Fibroblast of peridontal ligament (primary cell): ENCODE results near the gene INTS11.
A peak's percentile ranks its signal among the peaks of the same experiment; 100 is the strongest.
"Not testable (repeated sequence)": the region's sequence is repeated elsewhere in the genome, so short reads cannot be mapped to it uniquely, and the experiment has no call there.

ENCODE experiments used
- DNase-seq: peaks from one replicate; pipeline ENCODE4 v3.0.0-alpha.2; 2010; ENCODE audit errors: extremely low read depth

Gene INTS11

DNA sequence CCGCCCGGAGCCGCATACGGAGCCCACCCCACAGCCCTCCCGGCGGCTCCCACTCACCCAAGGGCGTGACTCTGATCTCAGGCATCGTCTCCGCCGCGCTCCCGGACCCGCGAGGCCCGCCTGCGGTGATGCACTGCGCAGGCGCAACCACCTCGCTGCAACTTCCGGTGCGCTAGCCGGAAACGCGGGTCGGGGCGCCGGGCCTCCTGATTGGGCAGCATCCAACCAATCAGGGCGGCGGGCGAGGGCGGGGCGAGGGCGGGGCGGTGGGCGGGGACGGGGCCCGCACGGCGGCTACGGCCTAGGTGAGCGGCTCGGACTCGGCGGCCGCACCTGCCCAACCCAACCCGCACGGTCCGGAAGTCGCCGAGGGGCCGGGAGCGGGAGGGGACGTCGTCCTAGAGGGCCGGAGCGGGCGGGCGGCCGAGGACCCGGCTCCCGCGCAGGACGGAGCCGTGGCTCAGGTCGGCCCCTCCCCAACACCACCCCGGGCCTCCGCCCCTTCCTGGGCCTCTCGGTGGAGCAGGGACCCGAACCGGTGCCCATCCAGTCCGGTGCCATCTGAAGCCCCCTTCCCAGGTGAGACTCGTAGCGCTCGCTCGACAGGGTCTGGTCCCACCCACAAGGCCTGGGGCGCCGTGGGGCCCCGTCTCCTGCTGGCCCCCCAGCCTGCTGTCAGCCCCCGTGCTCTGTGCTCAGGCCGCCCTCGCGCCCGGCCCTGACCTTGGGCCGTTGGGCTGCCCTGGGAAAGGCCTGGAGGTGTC is at the start of gene INTS11, which contains the start of gene CPTP:
TSS of gene INTS11 (minus strand) at position 137 of the 764 bp plus-strand sequence. CDS start at position 85, 52 bp downstream.
TSS of gene CPTP (plus strand) at position 279 of the 764 bp plus-strand sequence. CDS start 2,109 bp downstream, outside the sequence.
- DNase-seq = peak; percentile 84

DNA sequence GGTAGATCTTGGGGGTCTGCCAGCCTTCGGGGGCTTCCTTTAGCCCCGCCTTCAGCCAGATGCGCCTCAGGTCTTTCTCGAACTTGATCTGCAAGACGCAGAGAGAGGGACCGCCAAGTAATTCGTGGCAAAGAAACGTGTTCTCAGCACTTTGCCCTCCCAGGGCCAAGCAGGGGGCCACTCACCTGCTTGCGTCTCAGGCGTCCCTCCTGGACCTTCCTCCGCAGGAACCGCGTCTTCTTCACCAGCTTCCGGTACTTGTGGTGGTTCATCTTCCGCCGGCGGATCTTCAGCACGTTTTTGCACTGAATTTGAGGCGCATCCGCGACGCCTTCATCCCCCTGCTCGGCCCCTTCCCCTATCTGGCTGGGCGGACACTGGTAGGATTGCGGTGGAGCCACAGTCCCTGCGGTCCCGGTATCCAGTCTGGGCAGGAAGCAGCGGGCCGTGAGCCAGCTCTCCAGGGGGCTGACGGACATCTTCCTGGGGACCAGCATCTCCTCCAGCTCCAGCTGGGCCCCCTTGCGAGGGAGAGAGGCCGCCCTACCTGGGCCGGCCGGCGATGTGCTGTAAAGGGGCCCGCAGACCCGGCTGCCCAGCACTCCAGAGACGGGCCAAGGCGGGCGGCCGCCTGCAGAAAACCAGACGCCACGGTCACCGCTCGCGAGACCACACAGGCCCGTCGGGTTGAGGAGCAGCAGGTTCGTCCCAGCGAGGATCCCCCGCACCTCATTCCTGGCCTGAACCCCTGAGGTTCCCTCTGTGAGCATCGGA is 49.5 kb upstream of the INTS11 start:
- no peak for DNase-seq

DNA sequence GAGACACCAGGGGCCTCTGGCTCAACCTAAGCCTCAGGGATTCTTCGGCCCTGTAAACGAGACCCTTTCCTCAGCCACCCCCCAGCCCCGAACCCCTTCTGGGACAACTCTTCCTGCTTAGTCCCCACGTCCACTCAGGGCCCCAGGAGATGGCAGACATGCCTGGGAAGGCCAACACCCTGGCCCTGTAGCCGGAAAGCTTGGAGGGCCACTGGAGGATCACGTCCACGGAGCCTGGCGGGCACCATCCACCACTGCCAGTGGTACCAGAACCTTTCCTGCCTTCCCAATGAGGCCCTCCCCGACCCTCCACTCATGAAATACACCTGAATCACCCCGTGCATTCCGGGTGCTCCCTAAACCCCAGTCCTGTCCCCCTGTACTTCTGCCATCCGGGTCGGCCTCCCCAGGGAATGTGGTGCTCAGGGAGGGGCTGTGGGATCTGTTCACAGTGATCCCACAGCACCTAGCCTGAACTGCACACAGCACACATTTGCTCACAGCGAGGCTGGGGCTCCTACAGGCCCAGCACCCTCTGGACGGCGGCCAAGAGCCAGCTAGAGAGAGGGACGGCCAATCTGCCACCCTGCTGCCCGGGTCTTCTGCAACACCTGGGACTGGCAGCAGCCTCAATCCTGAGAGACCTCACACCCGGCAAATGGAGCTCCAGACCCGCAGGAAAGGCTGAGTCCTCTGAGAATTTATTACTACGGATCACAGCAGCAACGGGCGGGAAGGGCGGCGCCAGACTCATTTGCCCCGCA is 48.8 kb upstream of the INTS11 start:
- DNase-seq = no peak

GRCh38 chr1:1371746-1372711 is 47.6 kb upstream of the INTS11 start:
- peak; percentile 51 for DNase-seq

- peak; percentile 86 for DNase-seq
Observed at GRCh38 chr1:1371364-1371745, 46.9 kb upstream of the INTS11 start.

DNA sequence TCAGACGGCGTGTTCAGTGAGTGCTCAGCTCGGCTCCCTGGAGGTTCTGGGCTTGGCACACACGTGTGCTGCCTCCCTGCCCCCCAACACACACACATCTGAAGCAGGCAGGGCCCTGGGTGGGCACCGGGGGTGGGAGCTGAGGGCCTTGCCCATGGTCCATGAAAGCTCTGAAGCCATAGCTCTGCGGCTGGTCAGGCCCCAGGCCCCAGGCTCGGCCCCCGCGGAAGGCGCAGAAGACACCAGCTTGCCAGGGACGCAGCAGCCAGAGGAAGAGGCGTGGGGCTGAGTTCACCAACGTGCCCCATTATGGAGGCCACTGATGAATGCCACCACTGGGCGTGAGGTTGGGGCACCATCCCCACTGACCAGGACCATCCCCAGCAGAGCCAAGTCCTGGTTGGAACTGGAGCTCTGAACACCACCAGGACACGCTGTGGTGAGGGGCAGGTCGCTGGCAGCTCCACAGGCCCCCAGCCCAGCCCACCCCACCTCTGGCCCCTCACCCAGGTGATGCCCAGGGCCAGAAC is 46.4 kb upstream of the INTS11 start:
- no peak for DNase-seq

DNA sequence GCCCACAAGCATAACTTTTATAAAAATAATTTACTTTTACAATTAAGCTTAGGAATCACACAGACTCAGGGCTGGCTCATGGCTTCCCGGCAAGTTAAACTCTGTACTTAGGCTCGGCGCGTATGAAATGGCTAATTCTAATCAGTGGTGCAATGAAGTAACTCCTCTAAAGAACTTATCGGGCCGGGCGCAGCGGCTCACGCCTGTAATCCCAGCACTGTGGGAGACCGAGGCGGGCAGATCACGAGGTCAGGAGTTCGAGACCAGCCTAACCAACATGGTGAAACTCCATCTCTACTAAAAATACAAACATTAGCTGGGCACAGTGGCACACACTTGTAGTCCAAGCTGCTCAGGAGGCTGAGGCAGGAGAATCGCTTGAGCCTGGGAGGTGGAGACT is 45.6 kb upstream of the INTS11 start:
- not testable (repeated sequence) for DNase-seq

DNA sequence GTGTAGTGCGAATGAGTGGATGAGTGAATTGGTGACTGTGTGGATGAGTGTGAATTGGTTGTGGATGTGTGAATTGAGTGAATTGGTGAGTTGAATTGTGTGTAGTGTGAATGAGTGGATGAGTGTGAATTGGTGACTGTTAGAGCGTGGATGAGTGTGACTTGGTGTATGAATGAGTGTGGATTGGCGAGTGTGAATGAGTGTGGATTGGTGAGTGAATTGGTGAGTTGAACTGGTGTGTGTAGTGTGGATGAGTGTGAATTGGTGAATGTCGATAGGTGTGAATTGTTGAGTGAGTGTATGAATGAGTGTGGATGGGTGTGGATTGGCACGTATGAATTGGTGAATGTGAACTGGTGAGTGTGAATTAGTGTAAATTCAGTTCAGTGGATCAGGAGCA is 42.9 kb upstream of the INTS11 start:
- DNase-seq = no peak

GRCh38 chr1:1366699-1367066 is 42.2 kb upstream of the INTS11 start:
- DNase-seq = no peak

GRCh38 chr1:1365875-1366698 is 41.6 kb upstream of the INTS11 start:
- no peak for DNase-seq

DNA sequence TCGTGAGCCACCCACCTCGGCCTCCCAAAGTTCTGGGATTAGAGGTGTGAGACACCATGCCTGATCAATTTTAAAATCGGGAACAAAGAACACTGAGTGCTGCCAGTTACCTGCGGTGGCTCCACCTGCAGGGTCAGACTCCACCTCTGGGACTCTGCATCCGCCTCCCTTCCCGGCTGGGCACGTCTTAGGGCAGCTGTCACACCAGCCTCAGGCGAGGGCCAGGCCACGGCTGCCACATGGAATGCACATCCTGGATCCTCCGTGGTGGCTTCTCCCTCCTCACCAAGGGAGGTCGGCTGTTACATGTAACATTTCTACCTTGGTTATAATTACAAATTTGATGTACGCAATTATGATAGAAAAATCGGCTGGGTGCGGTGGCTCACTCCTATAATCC is 39.8 kb upstream of the INTS11 start:
- DNase-seq = no peak

GRCh38 chr1:1361982-1362423 is 37.5 kb upstream of the INTS11 start:
- peak; percentile 87 for DNase-seq

DNA sequence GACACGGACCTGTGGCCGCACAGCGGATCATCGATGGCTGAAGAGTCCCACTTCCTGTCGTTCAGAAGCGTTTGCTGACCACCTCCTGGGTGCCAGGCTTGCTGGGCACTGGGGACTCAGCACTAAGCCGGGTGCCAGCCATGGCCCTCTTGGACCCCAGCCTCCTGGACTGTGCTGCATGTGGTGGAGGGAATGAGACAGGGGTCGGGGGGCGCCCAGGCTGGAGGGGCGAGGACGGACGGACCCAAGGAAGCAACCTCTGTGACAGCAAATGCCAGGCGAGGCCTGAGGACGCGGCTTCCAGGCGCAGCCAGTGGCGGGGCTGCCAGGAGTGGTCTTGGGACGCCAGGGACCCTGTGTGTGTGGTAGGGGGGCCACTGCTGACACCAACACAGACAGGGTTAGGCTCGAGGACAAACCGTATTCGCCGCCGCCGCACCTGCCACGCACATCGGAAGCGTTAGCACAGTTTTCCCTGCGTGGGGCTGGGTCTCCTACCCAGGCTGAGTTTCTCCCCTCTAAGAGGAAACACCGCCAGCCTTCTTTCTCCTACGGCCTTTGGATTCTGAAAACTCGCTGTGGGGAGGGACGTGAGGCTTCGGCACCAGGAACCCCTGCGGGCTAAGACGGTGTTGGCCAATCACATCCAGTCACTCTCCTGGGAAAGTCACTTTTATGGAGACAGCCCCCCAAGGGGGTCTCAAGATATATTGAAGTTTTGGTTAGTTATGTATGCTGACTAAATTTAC is 36.9 kb upstream of the INTS11 start:
- DNase-seq = no peak

DNA sequence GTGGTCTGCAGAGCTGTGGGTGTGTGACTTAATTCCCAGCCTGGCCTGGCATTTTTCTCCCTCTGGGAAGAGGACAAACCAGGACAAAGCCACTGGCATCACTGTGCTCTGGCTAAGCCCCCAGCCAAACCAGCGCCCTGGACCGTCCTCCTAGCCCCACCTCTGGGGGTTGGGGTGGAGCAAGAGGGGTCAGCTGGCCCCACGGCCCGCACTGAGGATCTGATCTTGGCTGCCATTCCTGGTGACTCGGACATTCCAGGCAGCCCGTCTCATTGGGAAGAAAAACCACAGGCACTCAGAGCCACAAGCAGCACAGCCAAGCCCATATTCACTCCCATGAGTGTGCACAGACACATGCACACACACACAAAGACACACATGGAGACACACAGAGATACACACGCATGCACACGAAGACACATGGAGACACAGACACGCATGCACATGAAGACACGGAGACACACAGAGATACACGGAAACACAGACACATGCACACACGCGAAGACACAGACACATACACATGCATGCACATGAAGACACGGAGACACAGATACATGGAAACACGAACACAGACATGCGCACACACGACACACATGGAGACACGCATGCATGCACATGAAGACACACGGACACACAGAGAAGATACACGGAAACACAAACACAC is 36.2 kb upstream of the INTS11 start:
- DNase-seq = peak; percentile 94

- DNase-seq = peak; percentile 88
Observed at GRCh38 chr1:1359664-1360468, 35.4 kb upstream of the INTS11 start.

DNA sequence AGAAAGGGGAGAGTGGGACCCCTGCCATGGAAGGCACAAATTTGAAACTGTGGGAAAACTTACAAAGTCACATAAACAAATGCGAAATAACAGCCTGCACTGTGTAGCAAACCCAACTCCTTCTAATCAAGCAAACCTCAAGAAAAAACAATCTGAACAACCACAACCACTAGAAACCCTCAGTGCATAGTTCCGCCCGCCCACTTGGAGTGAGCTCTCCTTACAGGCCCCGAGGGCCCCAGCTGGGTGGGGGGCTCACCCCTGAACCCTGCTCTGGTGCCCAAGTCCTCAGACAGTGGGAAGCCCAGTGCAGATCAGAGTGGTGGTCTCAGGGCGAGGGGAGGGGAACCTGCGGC is 34.8 kb upstream of the INTS11 start:
- peak; percentile 97 for DNase-seq

DNA sequence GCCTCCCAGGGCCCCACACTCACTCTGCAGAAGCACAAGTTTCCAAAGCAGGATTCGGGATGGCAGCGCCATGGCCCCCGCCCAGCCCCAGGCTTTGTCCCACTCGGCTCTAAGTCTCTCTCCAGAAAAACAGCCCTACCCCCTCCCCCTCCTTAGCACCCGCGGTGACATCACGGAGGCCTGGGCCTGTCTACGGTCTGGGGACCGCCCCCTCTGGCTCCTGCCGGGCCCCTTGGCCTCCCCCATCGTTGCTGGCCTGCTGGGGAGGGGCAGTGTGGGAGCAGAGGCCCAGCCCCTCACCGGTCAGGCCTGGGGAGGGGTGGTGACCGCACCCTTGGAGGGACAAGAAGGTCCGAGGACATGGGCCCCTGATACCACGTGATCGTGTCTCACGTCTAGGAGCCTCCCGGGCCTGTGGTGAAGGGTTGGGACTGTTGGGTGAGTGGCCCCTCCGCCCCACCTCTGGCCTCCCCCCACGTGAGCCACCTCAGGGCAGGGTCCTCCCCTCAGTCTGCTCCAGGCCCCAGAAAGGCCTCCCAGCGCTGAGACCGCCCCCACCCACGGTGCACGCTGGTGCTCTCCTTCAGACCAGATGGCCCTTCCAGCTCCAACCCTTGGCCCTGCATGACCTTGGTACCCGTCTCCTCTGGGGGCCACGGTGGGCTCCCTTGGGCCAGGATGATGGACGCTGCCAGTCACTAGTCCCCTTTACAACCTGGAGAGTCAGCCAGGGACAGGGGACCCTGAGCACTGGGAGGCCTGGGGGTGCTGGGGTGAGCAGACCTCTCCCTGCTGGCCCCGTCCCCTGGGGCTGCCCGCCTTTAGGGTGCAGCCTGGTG is 34.2 kb upstream of the INTS11 start, which contains the start of gene MXRA8:
TSS of gene MXRA8 (minus strand) at position 123 of the 839 bp plus-strand sequence. CDS start at position 72, 51 bp downstream.
- DNase-seq = peak; percentile 94
